Nephron progenitor cell (in vitro differentiated cells): Measurements from ENCODE around the gene DPP3.
"Not testable (repeated sequence)": the region's sequence is repeated elsewhere in the genome, so short reads cannot be mapped to it uniquely, and the experiment has no call there.

Experiments used
- DNase-seq: peaks from one replicate; pipeline ENCODE4 v3.0.0; 2021
- H3K27ac Mint-ChIP-seq: 2 replicates; pipeline ENCODE4 v1.8.0; 2021; ENCODE audit warnings: mild to moderate bottlenecking, moderate library complexity, mixed read lengths
- H3K27me3 Mint-ChIP-seq: 2 replicates; pipeline ENCODE4 v1.8.0; 2021; ENCODE audit warnings: mild to moderate bottlenecking, low read depth, mixed read lengths; ENCODE audit not compliant: poor library complexity
- H3K36me3 Mint-ChIP-seq: 2 replicates; pipeline ENCODE4 v1.8.0; 2021; ENCODE audit warnings: low read depth, mixed read lengths
- H3K4me1 Mint-ChIP-seq: 2 replicates; pipeline ENCODE4 v1.8.0; 2021; ENCODE audit warnings: mixed read lengths
- H3K4me3 Mint-ChIP-seq: 2 replicates; pipeline ENCODE4 v1.8.0; 2021; ENCODE audit warnings: mild to moderate bottlenecking, moderate library complexity, mixed read lengths
- H3K9me3 Mint-ChIP-seq: 2 replicates; pipeline ENCODE4 v1.8.0; 2021; ENCODE audit warnings: mild to moderate bottlenecking, moderate library complexity, mixed read lengths
- CTCF ChIP-seq: fragments of 200-600 bp; sonication (generic); IDR thresholded peaks from 2 replicates; pipeline ENCODE4 v1.5.0; 2021; ENCODE audit warnings: antibody characterized with exemption

The DPP3 gene

GRCh38 chr11:66454828-66455227, 25.4 kb upstream of the DPP3 start:
- Mint-ChIP-seq H3K4me3 (no peak overlapping the region), H3K9me3 (peaks cover 13% of the 10 kb centered on the region), H3K27ac (no peak overlapping the region), H3K36me3 (no peaks in the 10 kb centered on the region), H3K4me1 (peaks cover 18% of the 10 kb centered on the region), H3K27me3 (peaks cover 37% of the 10 kb centered on the region)
- no peak for DNase-seq
- TF ChIP-seq CTCF: no peak

GRCh38 chr11:66457826-66458225, 22.4 kb upstream of the DPP3 start:
- Mint-ChIP-seq H3K9me3 (peaks cover 15% of the 10 kb centered on the region), H3K27ac (no peak overlapping the region), H3K27me3 (peaks cover 32% of the 10 kb centered on the region), H3K36me3 (no peaks in the 10 kb centered on the region), H3K4me3 (no peak overlapping the region), H3K4me1 (peaks cover 18% of the 10 kb centered on the region)
- no peak for TF ChIP-seq CTCF
- DNase-seq: no peak

GRCh38 chr11:66459138-66459778, 21.0 kb upstream of the DPP3 start:
- H3K4me3 Mint-ChIP-seq: no peak overlapping the region
- TF ChIP-seq CTCF: no peak
- H3K27me3 Mint-ChIP-seq: peaks cover 30% of the 10 kb centered on the region
- no peak for DNase-seq
- H3K36me3 Mint-ChIP-seq: no peaks in the 10 kb centered on the region
- peaks cover 12% of the 10 kb centered on the region for H3K4me1 Mint-ChIP-seq
- peaks cover 24% of the 10 kb centered on the region for H3K9me3 Mint-ChIP-seq
- no peak overlapping the region for H3K27ac Mint-ChIP-seq

DNA sequence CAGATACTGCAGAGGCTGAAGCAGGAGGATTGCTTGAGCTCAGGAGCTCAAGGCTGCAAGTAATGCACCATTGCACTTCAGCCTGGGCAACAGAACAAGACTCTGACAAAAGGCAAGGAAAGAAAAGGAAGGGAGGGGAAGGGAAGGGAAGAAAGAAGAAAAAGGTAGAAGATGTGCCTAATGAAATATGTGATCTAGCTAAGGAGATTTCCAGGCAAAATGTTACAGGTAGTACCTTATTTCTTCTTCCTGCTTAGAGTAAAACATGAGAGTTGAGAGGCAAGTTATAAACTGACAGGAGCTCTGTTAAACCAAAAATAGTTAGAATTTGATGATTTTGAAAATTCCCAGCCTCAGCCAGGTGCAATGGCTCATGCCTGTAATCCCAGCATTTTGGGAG, 18.2 kb upstream of the DPP3 start:
- Mint-ChIP-seq H3K4me1 (peaks cover 11% of the 10 kb centered on the region), H3K9me3 (peaks cover 24% of the 10 kb centered on the region), H3K4me3 (no peak overlapping the region), H3K36me3 (no peaks in the 10 kb centered on the region), H3K27ac (no peak overlapping the region), H3K27me3 (peaks cover 21% of the 10 kb centered on the region)
- TF ChIP-seq CTCF: no peak
- no peak for DNase-seq

DNA sequence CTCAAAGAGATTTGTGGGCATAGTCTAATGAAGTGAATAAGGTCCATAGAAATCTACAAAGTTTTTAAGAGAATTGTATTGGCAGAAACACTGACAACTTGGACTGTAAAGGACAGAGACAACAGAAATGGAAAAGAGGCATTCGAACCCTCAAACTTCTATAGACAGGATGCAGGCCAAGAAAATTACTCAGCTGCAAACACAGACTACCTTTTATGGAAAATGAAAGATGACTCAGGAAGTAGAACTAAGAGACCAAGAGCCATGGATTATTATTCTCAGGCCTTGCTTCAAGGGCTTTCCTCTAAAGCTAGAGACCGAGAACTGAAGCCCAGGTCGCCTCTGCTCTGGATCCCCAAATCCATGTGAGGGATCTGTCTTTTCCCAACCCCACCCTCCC, 17.3 kb upstream of the DPP3 start:
- DNase-seq: no peak
- Mint-ChIP-seq H3K4me3 (no peak overlapping the region), H3K9me3 (peaks cover 24% of the 10 kb centered on the region), H3K27me3 (peaks cover 23% of the 10 kb centered on the region), H3K36me3 (no peaks in the 10 kb centered on the region), H3K4me1 (peaks cover 19% of the 10 kb centered on the region), H3K27ac (no peak overlapping the region)
- TF ChIP-seq CTCF: no peak

GRCh38 chr11:66464116-66464515, 16.1 kb upstream of the DPP3 start:
- not testable (repeated sequence) for H3K27ac Mint-ChIP-seq, H3K4me3 Mint-ChIP-seq, H3K36me3 Mint-ChIP-seq, DNase-seq
- peaks cover 23% of the 10 kb centered on the region for H3K27me3 Mint-ChIP-seq
- peaks cover 24% of the 10 kb centered on the region for H3K9me3 Mint-ChIP-seq
- H3K4me1 Mint-ChIP-seq: peaks cover 31% of the 10 kb centered on the region
